ENCODE data around the gene ZNF496. TPM values are rescaled to one million over a fixed set of nuclear protein-coding genes. Genes with fewer than 3 reads are reported as not detected.

The ZNF496 gene
- total RNA-seq, 1 donor from 2014 or later, result 17.2 TPM

Other genes starting within 250 kb of the ZNF496 start
- gene ZNF669, start 227.5 kb downstream of the ZNF496 start, total RNA-seq, result 9.6 and 10.7 TPM in 2 replicates
- gene ZNF124, start 159.8 kb downstream of the ZNF496 start, total RNA-seq, result 43.4 and 52.9 TPM in 2 replicates
- not detected in 2 replicates for gene VN1R5, start 75.8 kb downstream of the ZNF496 start, total RNA-seq
- under 0.01 TPM in 1 of 2 replicates, not detected in the other for gene NLRP3, start 84.3 kb upstream of the ZNF496 start, total RNA-seq
- gene OR2B11, start 126.2 kb upstream of the ZNF496 start, total RNA-seq, result not detected in 2 replicates
- not detected in 2 replicates for gene OR2C3, start 204.6 kb upstream of the ZNF496 start, total RNA-seq
- gene GCSAML, start 217.3 kb upstream of the ZNF496 start, total RNA-seq, result not detected in 2 replicates

Measured in dermis microvascular lymphatic vessel endothelial cell (primary cell).